Neural progenitor cell (in vitro differentiated cells): ENCODE measurements around the gene SDK1. TPM values are rescaled to one million over a fixed set of nuclear protein-coding genes. Genes with fewer than 3 reads are reported as not detected.

Experiments
- DNase-seq: peaks from one replicate; pipeline ENCODE4 v3.0.0-alpha.2; 2016; ENCODE audit warnings: low spot score
- H2AFZ ChIP-seq: fragments of 200-600 bp; sonication (generic); replicated peaks from 2 replicates; pipeline ENCODE4 v1.6.1; 2016; ENCODE audit warnings: antibody characterized with exemption
- H3F3A ChIP-seq: fragments of 200-600 bp; sonication (generic); 2 replicates; pipeline ENCODE4 v1.6.1; 2016; ENCODE audit warnings: antibody characterized with exemption, low read depth
- H3K27ac ChIP-seq: fragments of 200-600 bp; sonication (generic); 2 replicates; pipeline ENCODE4 v1.5.1; 2016; ENCODE audit warnings: mild to moderate bottlenecking
- H3K27me3 ChIP-seq: fragments of 200-600 bp; sonication (generic); 2 replicates; pipeline ENCODE4 v1.6.1; 2016; ENCODE audit warnings: mild to moderate bottlenecking, moderate library complexity
- H3K36me3 ChIP-seq: fragments of 200-600 bp; sonication (generic); 2 replicates; pipeline ENCODE4 v1.5.1; 2016
- H3K4me1 ChIP-seq: fragments of 200-600 bp; sonication (generic); 2 replicates; pipeline ENCODE4 v1.6.1; 2016; ENCODE audit warnings: mixed run types
- H3K4me2 ChIP-seq: fragments of 200-600 bp; sonication (generic); 2 replicates; pipeline ENCODE4 v1.6.1; 2016
- H3K4me3 ChIP-seq: fragments of 200-600 bp; sonication (generic); 2 replicates; pipeline ENCODE4 v1.5.1; 2016
- H3K79me2 ChIP-seq: fragments of 200-600 bp; sonication (generic); 2 replicates; pipeline ENCODE4 v1.6.1; 2016; ENCODE audit warnings: low read depth
- H3K9ac ChIP-seq: fragments of 200-600 bp; sonication (generic); 2 replicates; pipeline ENCODE4 v1.6.1; 2016
- H3K9me3 ChIP-seq: fragments of 200-600 bp; sonication (generic); 2 replicates; pipeline ENCODE4 v1.5.1; 2016; ENCODE audit warnings: low read depth
- H4K20me1 ChIP-seq: fragments of 200-600 bp; sonication (generic); 2 replicates; pipeline ENCODE4 v1.6.1; 2016; ENCODE audit warnings: low read depth
- H3K27ac Mint-ChIP-seq: 3 replicates; pipeline ENCODE4 v1.8.0; 2021; ENCODE audit warnings: mixed read lengths
- H3K27me3 Mint-ChIP-seq: 2 replicates; pipeline ENCODE4 v1.8.0; 2022; ENCODE audit warnings: low read depth, mild to moderate bottlenecking, inconsistent platforms, moderate library complexity, mixed read lengths; ENCODE audit not compliant: insufficient read depth
- H3K36me3 Mint-ChIP-seq: 3 replicates; pipeline ENCODE4 v1.8.0; 2021; ENCODE audit warnings: mixed read lengths
- H3K4me1 Mint-ChIP-seq: 3 replicates; pipeline ENCODE4 v1.8.0; 2021; ENCODE audit warnings: mixed read lengths
- H3K4me3 Mint-ChIP-seq: 3 replicates; pipeline ENCODE4 v1.8.0; 2021; ENCODE audit warnings: mild to moderate bottlenecking, moderate library complexity, mixed read lengths
- H3K9me3 Mint-ChIP-seq: 3 replicates; pipeline ENCODE4 v1.8.0; 2020; ENCODE audit warnings: mixed read lengths
- EZH2 ChIP-seq: fragments of 200-600 bp; sonication (generic); IDR thresholded peaks from 2 replicates; pipeline ENCODE4 v1.6.1; 2017; ENCODE audit warnings: antibody characterized with exemption, mild to moderate bottlenecking, moderate library complexity
- EZH2phosphoT487 ChIP-seq: fragments of 200-600 bp; sonication (generic); IDR thresholded peaks from 2 replicates; pipeline ENCODE4 v1.6.1; 2017; ENCODE audit warnings: antibody characterized with exemption
- total RNA-seq: library from RNA; depleted of rRNA; stranded (reverse); fragments of >200 nt; gene quantifications from 2 replicates; pipeline ENCODE4 v1.2.3, GENCODE V29; 2015; ENCODE audit warnings: low replicate concordance
- TF ChIP-seq, protein P1 (sequence below): fragments of 200-600 bp; sonication (generic); IDR thresholded peaks from 2 replicates; pipeline ENCODE4 v1.5.1; 2017; ENCODE audit warnings: antibody characterized with exemption, mild to moderate bottlenecking

SDK1 gene
- total RNA-seq, 1 donor from 2014 or later, result 4.9 TPM

DNA sequence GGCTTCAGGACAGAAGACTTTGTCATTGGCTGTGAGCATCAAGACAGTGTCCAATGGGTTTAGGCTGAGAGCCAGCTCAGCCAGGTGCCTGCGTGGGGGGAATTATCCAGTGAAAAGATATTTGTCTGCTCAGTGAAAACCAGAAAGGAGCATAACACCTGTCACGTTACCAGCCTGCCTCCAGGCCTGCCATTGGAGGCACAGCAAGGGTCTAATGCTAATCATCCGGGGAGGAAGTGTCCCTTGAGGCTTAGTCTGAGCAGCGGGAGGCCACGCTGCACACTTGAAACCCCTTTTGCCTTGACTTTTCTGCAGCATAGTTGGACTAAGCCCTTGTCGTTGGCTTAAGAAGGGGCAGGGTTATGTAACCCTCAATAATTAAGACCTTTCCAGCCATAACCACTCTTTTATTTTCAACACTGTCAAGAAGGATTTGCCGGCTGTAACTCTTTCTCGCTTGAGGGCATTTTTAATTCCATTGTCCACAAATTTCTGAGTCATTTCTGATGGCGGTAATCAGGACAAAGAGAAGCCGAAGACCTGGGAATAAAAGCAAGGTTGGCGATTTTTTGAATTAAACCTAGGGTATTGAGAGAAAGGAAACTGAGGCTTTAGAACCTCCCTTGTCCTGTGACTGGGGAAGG lies 741.5 kb downstream of the SDK1 start:
- Histone ChIP-seq H3K27me3 (no peaks in the 10 kb centered on the region), H4K20me1 (no peaks in the 10 kb centered on the region), H3K4me1 (peaks cover 8% of the 10 kb centered on the region), H3K36me3 (no peaks in the 10 kb centered on the region), H3K4me2 (no peak overlapping the region), H3K79me2 (no peaks in the 10 kb centered on the region), H3K27ac (no peak overlapping the region), H3K9me3 (no peaks in the 10 kb centered on the region), H3K4me3 (no peak overlapping the region), H3F3A (no peaks in the 10 kb centered on the region), H3K9ac (no peak overlapping the region), H2AFZ (no peak overlapping the region)
- Mint-ChIP-seq H3K4me1 (peaks cover 33% of the 10 kb centered on the region), H3K27me3 (peaks cover 3% of the 10 kb centered on the region), H3K9me3 (no peaks in the 10 kb centered on the region), H3K4me3 (no peak overlapping the region), H3K36me3 (no peaks in the 10 kb centered on the region), H3K27ac (no peak overlapping the region)
- no peak for DNase-seq
- TF ChIP-seq, protein P1, sequence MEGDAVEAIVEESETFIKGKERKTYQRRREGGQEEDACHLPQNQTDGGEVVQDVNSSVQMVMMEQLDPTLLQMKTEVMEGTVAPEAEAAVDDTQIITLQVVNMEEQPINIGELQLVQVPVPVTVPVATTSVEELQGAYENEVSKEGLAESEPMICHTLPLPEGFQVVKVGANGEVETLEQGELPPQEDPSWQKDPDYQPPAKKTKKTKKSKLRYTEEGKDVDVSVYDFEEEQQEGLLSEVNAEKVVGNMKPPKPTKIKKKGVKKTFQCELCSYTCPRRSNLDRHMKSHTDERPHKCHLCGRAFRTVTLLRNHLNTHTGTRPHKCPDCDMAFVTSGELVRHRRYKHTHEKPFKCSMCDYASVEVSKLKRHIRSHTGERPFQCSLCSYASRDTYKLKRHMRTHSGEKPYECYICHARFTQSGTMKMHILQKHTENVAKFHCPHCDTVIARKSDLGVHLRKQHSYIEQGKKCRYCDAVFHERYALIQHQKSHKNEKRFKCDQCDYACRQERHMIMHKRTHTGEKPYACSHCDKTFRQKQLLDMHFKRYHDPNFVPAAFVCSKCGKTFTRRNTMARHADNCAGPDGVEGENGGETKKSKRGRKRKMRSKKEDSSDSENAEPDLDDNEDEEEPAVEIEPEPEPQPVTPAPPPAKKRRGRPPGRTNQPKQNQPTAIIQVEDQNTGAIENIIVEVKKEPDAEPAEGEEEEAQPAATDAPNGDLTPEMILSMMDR, result no peak
- no peak for TF ChIP-seq EZH2
- no peak for TF ChIP-seq EZH2phosphoT487

DNA sequence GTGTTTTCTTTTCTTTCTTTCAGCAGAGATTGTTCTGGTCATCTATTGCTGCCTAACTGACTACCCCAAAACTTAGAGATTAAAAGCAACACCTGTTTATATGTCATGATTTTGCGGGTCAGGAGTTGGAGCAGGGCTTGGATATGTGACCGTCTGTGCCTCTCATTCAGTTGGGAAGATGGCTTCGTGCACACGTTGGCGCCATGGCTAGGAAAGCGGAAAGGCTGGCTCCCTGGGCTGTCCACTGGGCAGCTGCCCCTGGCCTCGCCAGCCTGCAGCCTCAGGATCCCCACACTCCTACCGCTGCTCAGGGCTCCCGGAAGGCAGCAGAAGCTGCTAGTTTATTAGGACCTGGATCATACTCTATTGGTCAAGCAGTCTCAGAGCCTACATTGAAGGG lies 742.9 kb downstream of the SDK1 start:
- H3K27me3 ChIP-seq, result no peaks in the 10 kb centered on the region
- H3K9me3 ChIP-seq, result no peaks in the 10 kb centered on the region
- TF ChIP-seq, protein P1, result no peak
- TF ChIP-seq EZH2phosphoT487, result no peak
- no peak for TF ChIP-seq EZH2
- Mint-ChIP-seq H3K4me1 (peaks cover 24% of the 10 kb centered on the region), H3K9me3 (no peaks in the 10 kb centered on the region), H3K4me3 (no peak overlapping the region), H3K27me3 (peaks cover 3% of the 10 kb centered on the region), H3K27ac (no peak overlapping the region), H3K36me3 (no peaks in the 10 kb centered on the region)
- DNase-seq, result no peak
- H3F3A ChIP-seq, result no peaks in the 10 kb centered on the region
- no peaks in the 10 kb centered on the region for H4K20me1 ChIP-seq
- no peak overlapping the region for H3K27ac ChIP-seq
- H3K9ac ChIP-seq, result no peak overlapping the region
- no peak overlapping the region for H3K4me2 ChIP-seq
- no peak overlapping the region for H2AFZ ChIP-seq
- peaks cover 8% of the 10 kb centered on the region for H3K4me1 ChIP-seq
- H3K36me3 ChIP-seq, result no peaks in the 10 kb centered on the region
- H3K79me2 ChIP-seq, result no peaks in the 10 kb centered on the region
- H3K4me3 ChIP-seq, result no peak overlapping the region

GRCh38 chr7:4045450-4045849 lies 744.4 kb downstream of the SDK1 start:
- DNase-seq, result no peak
- Histone ChIP-seq H3K4me3 (no peak overlapping the region), H3K4me1 (peaks cover under 1% of the 10 kb centered on the region), H4K20me1 (no peaks in the 10 kb centered on the region), H3K9me3 (no peaks in the 10 kb centered on the region), H3K4me2 (no peak overlapping the region), H3F3A (no peaks in the 10 kb centered on the region), H3K27ac (no peak overlapping the region), H3K27me3 (no peaks in the 10 kb centered on the region), H3K79me2 (no peaks in the 10 kb centered on the region), H3K36me3 (no peaks in the 10 kb centered on the region), H3K9ac (no peak overlapping the region), H2AFZ (no peak overlapping the region)
- peaks cover 19% of the 10 kb centered on the region for H3K4me1 Mint-ChIP-seq
- no peaks in the 10 kb centered on the region for H3K9me3 Mint-ChIP-seq
- H3K4me3 Mint-ChIP-seq, result no peak overlapping the region
- TF ChIP-seq EZH2phosphoT487 (no peak), EZH2 (no peak)
- TF ChIP-seq, protein P1, result no peak
- no peaks in the 10 kb centered on the region for H3K36me3 Mint-ChIP-seq
- no peak overlapping the region for H3K27ac Mint-ChIP-seq
- H3K27me3 Mint-ChIP-seq, result peaks cover 3% of the 10 kb centered on the region
